HG02973 (cell line): Measurements from ENCODE around the gene RAD51B.
A peak's percentile ranks its signal among the peaks of the same experiment; 100 is the strongest.

Experiments
- ATAC-seq: cut with Tn5 transposase; IDR thresholded peaks from one replicate; pipeline ENCODE4 v1.9.1; 2021; ENCODE audit warnings: moderate library complexity; ENCODE audit not compliant: unreplicated experiment

Gene RAD51B

DNA sequence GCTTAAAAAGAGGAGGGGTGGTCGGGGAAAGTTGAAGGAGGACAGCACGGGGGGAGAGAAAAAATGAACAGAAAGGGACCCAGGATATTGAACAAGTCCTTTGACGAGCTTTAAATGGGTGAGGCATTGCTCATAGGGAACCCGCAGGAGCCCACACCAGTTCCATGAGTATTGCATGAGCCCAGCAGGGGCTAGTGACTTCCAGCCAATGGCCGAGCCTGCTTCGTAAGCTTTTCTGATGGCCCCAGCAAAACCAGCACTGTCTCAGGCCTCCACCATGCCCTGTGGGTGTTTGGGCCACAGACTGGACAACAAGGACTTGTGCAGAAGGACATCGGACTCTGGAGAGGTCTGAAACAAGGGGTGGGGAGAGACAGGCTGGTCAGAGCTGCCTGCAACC lies 863.7 kb downstream of the RAD51B start:
- ATAC-seq: no peak

GRCh38 chr14:68684466-68685418 lies 865.2 kb downstream of the RAD51B start:
- ATAC-seq: no peak

GRCh38 chr14:68685419-68686204 lies 866.0 kb downstream of the RAD51B start:
- ATAC-seq: peak; percentile 69

GRCh38 chr14:68686205-68686465 lies 866.6 kb downstream of the RAD51B start:
- no peak for ATAC-seq

- ATAC-seq: no peak
These were observed 867.1 kb downstream of the RAD51B start for GRCh38 chr14:68686724-68687123.

DNA sequence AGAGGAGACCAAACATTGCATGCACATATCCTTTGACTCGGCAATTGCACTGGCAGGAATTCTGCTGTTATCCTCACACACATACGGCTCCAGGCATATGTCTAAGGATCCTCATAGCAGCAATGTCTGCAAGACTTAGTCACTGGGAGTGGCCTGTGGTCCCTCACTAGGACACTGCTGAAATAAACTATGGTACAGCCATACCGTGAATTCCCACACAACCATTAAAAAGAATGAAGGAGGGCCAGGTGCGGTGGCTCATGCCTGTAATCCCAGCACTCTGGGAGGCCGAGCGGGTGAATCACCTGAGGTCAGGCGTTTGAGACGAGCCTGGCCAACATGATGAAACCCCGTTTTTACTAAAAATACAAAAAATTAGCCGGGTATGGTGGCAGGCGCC lies 868.2 kb downstream of the RAD51B start:
- no peak for ATAC-seq

GRCh38 chr14:68688872-68689371 lies 869.3 kb downstream of the RAD51B start:
- ATAC-seq: no peak

GRCh38 chr14:68689511-68689910 lies 869.9 kb downstream of the RAD51B start:
- no peak for ATAC-seq

- no peak for ATAC-seq
These were observed 870.7 kb downstream of the RAD51B start for GRCh38 chr14:68690089-68690958.

DNA sequence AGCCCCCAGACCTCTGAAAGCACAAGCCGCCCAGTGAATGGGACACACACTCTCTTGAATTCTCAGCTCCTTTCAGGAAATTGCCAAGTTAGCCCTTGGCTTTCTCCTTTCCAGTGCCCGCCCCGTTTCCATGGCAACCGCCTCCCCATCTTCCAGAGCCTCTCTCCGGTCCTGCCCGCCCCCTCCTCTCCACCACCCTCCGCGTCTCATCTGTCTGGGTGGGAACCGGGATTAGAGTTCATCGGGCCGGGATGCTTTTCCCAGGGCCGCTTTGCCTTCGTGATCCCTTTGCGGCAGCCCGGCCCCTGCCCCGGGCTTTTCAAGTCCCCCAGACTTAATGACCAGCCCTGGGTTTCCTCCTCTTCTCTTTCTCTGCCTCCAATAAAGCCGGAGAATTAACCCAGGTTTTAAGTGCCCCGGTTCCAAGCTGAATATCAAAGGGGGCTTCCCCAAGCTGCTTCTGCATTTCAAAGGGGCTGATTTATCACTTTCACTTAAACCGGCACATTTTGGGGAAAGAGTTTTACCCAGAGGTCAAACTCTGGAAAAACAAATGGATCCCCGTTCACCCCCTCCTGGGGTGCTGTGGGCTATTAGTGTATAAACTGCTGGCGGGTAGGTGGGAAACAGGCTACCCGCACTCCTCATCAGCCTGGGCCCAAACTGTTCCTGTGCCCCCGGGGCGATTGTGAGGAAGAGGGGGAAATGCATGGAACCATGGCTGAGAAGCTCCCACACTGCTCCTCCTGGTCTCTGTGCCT lies 871.6 kb downstream of the RAD51B start:
- ATAC-seq: no peak

DNA sequence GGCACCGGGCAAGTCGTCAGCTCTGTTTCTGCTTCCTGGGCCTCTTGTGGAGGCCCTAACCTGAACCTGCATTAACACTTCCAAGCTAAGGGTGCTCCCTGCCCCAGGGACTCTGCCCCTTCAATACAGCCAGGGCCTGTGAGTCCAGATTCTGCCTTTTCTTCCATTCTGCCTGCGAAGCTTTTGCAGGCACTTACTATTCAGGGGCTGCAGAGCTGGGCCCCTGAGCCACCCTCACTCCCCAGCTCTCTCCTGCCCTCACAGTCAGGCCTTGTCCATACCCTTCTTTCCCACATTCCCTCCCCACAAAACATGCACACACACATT lies 872.2 kb downstream of the RAD51B start:
- no peak for ATAC-seq

GRCh38 chr14:68692216-68692615 lies 872.6 kb downstream of the RAD51B start:
- no peak for ATAC-seq

DNA sequence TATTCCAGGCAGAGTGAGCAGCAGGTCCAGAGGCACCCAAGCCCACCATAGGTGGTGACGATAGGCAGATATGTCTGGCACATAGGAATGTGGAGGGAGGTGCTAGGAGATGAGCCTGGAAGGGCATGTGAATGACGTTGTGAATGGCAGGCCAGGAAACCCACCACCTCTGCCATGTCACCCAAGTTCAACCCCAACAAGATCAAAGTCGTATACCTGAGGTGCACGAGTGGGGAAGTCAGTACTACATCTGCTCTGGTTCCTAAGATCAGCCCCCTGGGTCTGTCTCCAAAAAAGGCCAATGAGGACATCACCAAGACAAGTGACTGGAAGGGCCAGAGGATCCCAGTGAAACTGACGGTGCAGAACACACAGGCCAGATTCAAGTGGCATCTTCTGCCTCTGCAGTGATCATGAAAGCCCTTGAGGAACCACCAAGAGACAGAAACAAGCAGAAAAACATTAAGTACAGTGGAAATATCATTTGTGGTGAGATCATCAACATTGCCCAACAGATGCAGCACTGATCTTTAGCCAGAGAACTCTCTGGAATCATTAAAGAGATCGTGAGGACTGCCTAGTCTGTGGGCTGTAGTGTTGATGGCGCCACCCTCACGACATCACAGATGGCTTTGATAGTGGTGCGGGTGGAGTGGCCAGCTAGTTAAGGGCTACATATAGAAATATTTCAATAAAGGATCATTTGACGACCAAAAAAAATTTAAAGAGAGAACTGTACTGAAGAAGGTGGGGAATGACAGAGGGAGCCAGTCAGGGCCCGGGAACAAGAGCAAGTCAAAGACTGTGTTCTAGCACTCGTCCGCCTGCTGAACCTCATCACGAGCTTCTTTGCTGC lies 873.6 kb downstream of the RAD51B start:
- no peak for ATAC-seq

GRCh38 chr14:68693926-68694325 lies 874.3 kb downstream of the RAD51B start:
- no peak for ATAC-seq

DNA sequence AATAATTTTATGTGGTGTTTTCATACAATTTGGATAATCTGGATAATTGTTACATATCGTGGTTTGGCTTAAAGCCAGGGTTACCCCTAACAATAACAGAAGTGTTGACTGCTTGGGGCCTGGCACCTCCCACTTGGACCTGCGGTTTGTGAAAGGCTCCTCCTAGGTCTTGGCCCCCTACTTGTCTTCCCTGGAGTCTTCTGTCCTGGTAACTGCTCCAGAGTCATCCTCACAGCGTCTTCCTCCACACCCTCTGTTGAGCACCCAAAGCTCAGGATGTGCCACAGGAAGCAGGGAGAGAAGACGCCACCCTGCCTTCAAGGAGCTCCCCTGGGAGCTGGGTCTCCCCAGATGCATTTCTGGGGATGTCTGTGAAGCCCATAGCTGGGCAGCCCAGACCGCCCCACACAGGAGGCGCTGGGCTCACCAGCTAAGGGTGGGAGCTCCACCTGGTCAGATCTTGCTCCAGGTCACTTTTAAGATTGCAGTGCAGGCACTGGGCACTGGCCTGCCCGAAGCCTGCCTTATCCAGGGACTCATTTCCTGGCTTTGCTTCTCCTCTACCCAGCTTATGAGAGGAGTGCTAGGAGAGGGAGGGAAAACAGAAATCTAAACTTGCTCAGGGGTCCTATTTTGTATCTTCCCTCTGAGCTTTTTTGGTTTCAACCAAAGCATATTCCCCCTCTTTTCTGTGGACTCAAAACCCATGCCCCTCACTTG lies 875.1 kb downstream of the RAD51B start:
- ATAC-seq: no peak

DNA sequence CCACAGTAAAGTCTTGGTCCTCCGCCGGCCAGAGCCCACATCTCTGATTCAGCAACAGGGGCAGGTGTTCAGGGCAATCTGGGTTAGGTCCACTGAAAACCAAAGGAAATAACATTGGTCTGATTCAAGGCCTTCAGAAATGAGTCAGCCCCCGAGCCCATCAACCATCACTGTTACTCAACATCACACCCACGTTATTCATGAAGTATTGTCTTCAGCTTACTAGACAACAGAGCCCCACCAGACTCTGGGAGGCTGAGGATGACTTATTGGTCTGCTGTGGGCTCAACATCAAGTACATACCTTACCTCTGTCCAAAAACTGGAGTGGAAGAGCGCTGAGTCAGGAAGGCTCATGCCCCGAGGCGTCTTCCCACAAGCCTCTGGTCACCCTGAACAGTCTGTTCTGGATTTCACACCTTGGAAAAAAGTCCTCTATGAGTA lies 875.8 kb downstream of the RAD51B start:
- peak; percentile 76 for ATAC-seq

DNA sequence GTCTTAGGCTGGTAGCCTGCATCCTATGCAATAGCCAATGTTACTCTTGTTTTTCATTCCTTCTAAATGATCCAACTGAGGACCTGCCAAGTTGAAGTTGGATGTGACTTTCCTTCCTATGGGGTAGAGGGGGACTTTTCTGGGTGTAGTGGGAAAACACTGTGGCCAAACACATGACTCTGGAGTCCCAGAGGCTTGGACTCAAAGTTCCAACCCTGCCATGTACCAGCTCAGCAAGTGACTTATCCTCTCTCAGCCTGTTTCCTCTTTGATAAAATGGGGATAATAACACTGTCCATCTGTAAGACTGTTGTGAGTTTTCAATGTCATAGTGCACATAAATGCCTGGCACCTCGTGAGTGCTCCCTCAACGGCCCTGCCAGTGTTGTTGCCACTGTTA lies 876.3 kb downstream of the RAD51B start:
- ATAC-seq: no peak

DNA sequence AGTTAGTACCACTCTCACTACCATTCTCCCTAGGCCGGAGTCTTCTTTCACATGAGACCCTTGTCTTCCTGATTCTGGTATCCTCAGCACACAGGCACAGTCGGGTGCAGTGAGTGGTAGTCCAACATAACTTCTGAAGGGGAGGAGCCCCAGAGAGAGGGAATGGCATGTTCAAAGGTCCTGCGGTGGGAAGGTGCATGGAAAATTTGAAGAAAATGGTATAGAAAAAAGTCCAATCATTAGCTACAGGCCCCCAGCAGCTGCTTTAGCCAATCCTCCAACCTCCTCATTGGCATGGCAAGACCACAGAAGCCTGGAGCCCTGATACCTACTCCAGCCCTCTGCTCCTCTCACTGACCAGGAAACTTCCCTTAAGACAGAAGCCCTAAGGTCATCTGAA lies 876.7 kb downstream of the RAD51B start:
- ATAC-seq: no peak
